PFSK-1 (cell line): ENCODE results near the gene CEP192.

Experiments
- FOXP2 ChIP-seq: optimal IDR thresholded peaks from 2 replicates; pipeline ENCODE3; 2011; ENCODE audit warnings: borderline replicate concordance, control low read depth, inconsistent platforms; ENCODE audit not compliant: insufficient read depth; ENCODE audit errors: extremely low read length, extremely low read depth
- POLR2AphosphoS5 ChIP-seq: IDR thresholded peaks from 2 replicates; pipeline ENCODE4 v1.6.1; 2012; ENCODE audit warnings: low read depth, mild to moderate bottlenecking, control low read depth, low read length, moderate library complexity
- REST ChIP-seq, 2 experiments: IDR thresholded peaks; 2 replicates each; pipeline versions ENCODE4 v1.6.1 to v1.8.0; 2011 to 2012; ENCODE audit warnings: low read depth in 2 of 2, low read length in 2 of 2, control low read depth in 1 of 2, inconsistent platforms in 1 of 2, mild to moderate bottlenecking in 1 of 2, moderate library complexity in 1 of 2; ENCODE audit not compliant: insufficient read depth in 1 of 2
- SIN3A ChIP-seq: IDR thresholded peaks from 2 replicates; pipeline ENCODE4 v1.6.1; 2012; ENCODE audit warnings: mild to moderate bottlenecking, low read length, moderate library complexity, borderline replicate concordance; ENCODE audit not compliant: insufficient read depth
- TAF1 ChIP-seq: IDR thresholded peaks from 2 replicates; pipeline ENCODE4 v1.6.1; 2012; ENCODE audit warnings: low read length, control low read depth, borderline replicate concordance; ENCODE audit not compliant: insufficient read depth

The CEP192 gene

GRCh38 chr18:13136056-13136903, 145.1 kb downstream of the CEP192 start:
- TF ChIP-seq POLR2AphosphoS5 (no peak), TAF1 (no peak), FOXP2 (no peak), SIN3A (no peak), REST (IDR thresholded peaks at IDR 0.05; ENCODE audit: insufficient read depth in 1 of 2, low read depth in 2 of 2, low read length in 2 of 2) (no peak)

- no peak for TF ChIP-seq FOXP2
- no peak for TF ChIP-seq REST (IDR thresholded peaks at IDR 0.05; ENCODE audit: insufficient read depth in 1 of 2, low read depth in 2 of 2, low read length in 2 of 2)
- no peak for TF ChIP-seq SIN3A
- TF ChIP-seq POLR2AphosphoS5, result no peak
- no peak for TF ChIP-seq TAF1
Observed at GRCh38 chr18:13136904-13137669, 145.9 kb downstream of the CEP192 start.

- no peak for TF ChIP-seq TAF1
- TF ChIP-seq POLR2AphosphoS5, result no peak
- TF ChIP-seq REST (IDR thresholded peaks at IDR 0.05; ENCODE audit: insufficient read depth in 1 of 2, low read depth in 2 of 2, low read length in 2 of 2), result no peak
- TF ChIP-seq FOXP2, result no peak
- no peak for TF ChIP-seq SIN3A
Observed at GRCh38 chr18:13137670-13138419, 146.7 kb downstream of the CEP192 start.

GRCh38 chr18:13138420-13139139, 147.4 kb downstream of the CEP192 start:
- no peak for TF ChIP-seq SIN3A

- no peak for TF ChIP-seq TAF1
- no peak for TF ChIP-seq SIN3A
- no peak for TF ChIP-seq REST (IDR thresholded peaks at IDR 0.05; ENCODE audit: insufficient read depth in 1 of 2, low read depth in 2 of 2, low read length in 2 of 2)
- TF ChIP-seq FOXP2, result no peak
- no peak for TF ChIP-seq POLR2AphosphoS5
Observed at GRCh38 chr18:13139885-13140450, 148.8 kb downstream of the CEP192 start.
